K562 (cell line): ENCODE data around the gene ADARB2. TPM values are rescaled to one million over a fixed set of nuclear protein-coding genes. Genes with fewer than 3 reads are reported as not detected.
A peak's percentile ranks its signal among the peaks of the same experiment; 100 is the strongest.

ENCODE experiments used
- ATAC-seq: fragments of 200-7000 bp; cut with Tn5 transposase; 3 replicates; pipeline ENCODE4 v1.9.1; 2020; ENCODE audit warnings: moderate library complexity
- Bru-seq: library from RNA; stranded (reverse); fragments of 400-500 nt; gene quantifications from one replicate; lab custom pipeline; 2021; lab: Mats Ljungman, UMichigan
- BruChase-seq, 2 experiments: library from RNA; stranded (reverse); fragments of 400-500 nt; gene quantifications; one replicate each; lab custom pipeline; 2021; lab: Mats Ljungman, UMichigan
- BruUV-seq: library from RNA; stranded (reverse); fragments of 400-500 nt; replicated peaks from 2 replicates; lab custom pipeline; 2021; lab: Mats Ljungman, UMichigan
- CTCF ChIA-PET: fragments of 300-600 bp; formaldehyde crosslinking; extraction: SDS; loops from one replicate; lab custom pipeline; 2021; ENCODE audit warnings: low intra/inter-chr PET ratio; lab: Yijun Ruan, JAX
- POLR2A ChIA-PET: fragments of 300-600, 350-650 bp; sonication (Branson Sonifier 250); formaldehyde crosslinking; extraction: SDS; loops from one replicate; lab custom pipeline; 2021; ENCODE audit warnings: antibody characterized with exemption, inconsistent platforms; lab: Yijun Ruan, JAX
- DNase-seq, 4 experiments: peaks; one replicate each; pipeline versions ENCODE4 v3.0.0 to v3.0.0-alpha.2; 2011 to 2018; ENCODE audit warnings: low spot score in 3 of 4, mixed read lengths in 3 of 4; ENCODE audit errors: extremely low read depth in 1 of 4
- FAIRE-seq: peaks from 2 replicates; lab custom pipeline; 2011; peaks lifted over from hg19 to GRCh38; lab: Jason Lieb, UNC
- H2AFZ ChIP-seq: 2 replicates; pipeline ENCODE4 v1.6.0; 2011; ENCODE audit warnings: low read depth, low read length, control low read depth, inconsistent platforms
- H3K27ac ChIP-seq: fragments of 200-600 bp; 3 replicates; pipeline ENCODE4 v1.8.0; 2011; ENCODE audit warnings: low read depth, mild to moderate bottlenecking, control low read depth, inconsistent platforms, low read length, moderate library complexity, mixed read lengths; ENCODE audit errors: extremely low read depth
- H3K27me3 ChIP-seq, 2 experiments: fragments of 300-600 bp in 1 of 2; 2 replicates in 1 of 2; 3 replicates in 1 of 2; pipeline versions ENCODE4 v1.6.0 to v1.8.0; 2011; ENCODE audit warnings: inconsistent platforms in 2 of 2, low read length in 2 of 2, mild to moderate bottlenecking in 1 of 2, mixed read lengths in 1 of 2, moderate library complexity in 1 of 2; ENCODE audit not compliant: control insufficient read depth in 2 of 2, insufficient read depth in 2 of 2
- H3K36me3 ChIP-seq: fragments of 300-600 bp; 3 replicates; pipeline ENCODE4 v1.8.0; 2011; ENCODE audit warnings: mild to moderate bottlenecking, low read length, inconsistent platforms; ENCODE audit not compliant: control insufficient read depth, insufficient read depth
- H3K4me1 ChIP-seq, 2 experiments: fragments of 200-600 bp in 1 of 2; replicated peaks in 1 of 2; 2 replicates in 1 of 2; 3 replicates in 1 of 2; pipeline versions ENCODE4 v1.5.1 to v1.8.0; 2011; ENCODE audit warnings: inconsistent platforms in 2 of 2, low read length in 2 of 2, mild to moderate bottlenecking in 1 of 2, mixed read lengths in 1 of 2, moderate library complexity in 1 of 2; ENCODE audit not compliant: control insufficient read depth in 2 of 2, insufficient read depth in 2 of 2
- H3K4me2 ChIP-seq: 2 replicates; pipeline ENCODE4 v1.6.1; 2011; ENCODE audit warnings: low read length, control low read depth, inconsistent platforms, mixed read lengths; ENCODE audit not compliant: insufficient read depth
- H3K4me3 ChIP-seq: fragments of 200-600 bp; sonication (generic), shearing (Covaris generic); 2 replicates; pipeline ENCODE4 v1.5.1; 2016; ENCODE audit warnings: control low read depth, inconsistent platforms
- H3K79me2 ChIP-seq: fragments of 200-600 bp; 3 replicates; pipeline ENCODE4 v1.8.0; 2011; ENCODE audit warnings: low read length, inconsistent platforms; ENCODE audit not compliant: control insufficient read depth, insufficient read depth
- H3K9ac ChIP-seq, 2 experiments: 2 replicates each; pipeline versions ENCODE4 v1.6.0 to v1.6.1; 2011; ENCODE audit warnings: low read depth in 2 of 2, low read length in 2 of 2, control low read depth in 1 of 2, inconsistent platforms in 1 of 2, mild to moderate bottlenecking in 1 of 2, mixed read lengths in 1 of 2; ENCODE audit not compliant: insufficient read depth in 1 of 2
- H3K9me1 ChIP-seq: one replicate; pipeline ENCODE4 v1.6.0; 2011; ENCODE audit warnings: inconsistent platforms, mild to moderate bottlenecking, low read length, moderate library complexity; ENCODE audit not compliant: control insufficient read depth, insufficient read depth
- H3K9me3 ChIP-seq: replicated peaks from 2 replicates; pipeline ENCODE4 v1.5.1; 2011; ENCODE audit warnings: low read depth, low read length, inconsistent platforms; ENCODE audit not compliant: control insufficient read depth, insufficient read depth
- H4K20me1 ChIP-seq: replicated peaks from 2 replicates; pipeline ENCODE4 v1.6.1; 2011; ENCODE audit warnings: low read length, inconsistent platforms, mixed read lengths; ENCODE audit not compliant: control insufficient read depth, insufficient read depth
- CBX2 ChIP-seq: fragments of 200-600 bp; sonication (generic); IDR thresholded peaks from one replicate; pipeline ENCODE4 v1.6.1; 2012; ENCODE audit warnings: mild to moderate bottlenecking, low read length, inconsistent platforms; ENCODE audit not compliant: insufficient read depth, poor library complexity, severe bottlenecking
- CREM ChIP-seq: IDR thresholded peaks from 2 replicates; pipeline ENCODE4 v1.6.1; 2014; ENCODE audit warnings: antibody characterized with exemption, low read depth
- DACH1 ChIP-seq: fragments of 450-650 bp; IDR thresholded peaks from 2 replicates; pipeline ENCODE4 v1.6.1; 2018; ENCODE audit not compliant: partially characterized antibody
- ETV6 ChIP-seq, 3 experiments: fragments of 150-350 bp in 1 of 3; sonication (generic) in 1 of 3; formaldehyde crosslinking in 1 of 3; IDR thresholded peaks; 2 replicates each; pipeline versions ENCODE4 v1.6.1 to v1.8.0; 2014 to 2022; ENCODE audit warnings: borderline replicate concordance in 2 of 3, low read depth in 2 of 3, antibody characterized with exemption in 1 of 3, low read length in 1 of 3, mild to moderate bottlenecking in 1 of 3, missing genetic modification reagents in 1 of 3
- FIP1L1 ChIP-seq: fragments of 200-400 bp; formaldehyde crosslinking; IDR thresholded peaks from 2 replicates; pipeline ENCODE4 v1.6.1; 2018; ENCODE audit warnings: mild to moderate bottlenecking, low read depth, low read length; ENCODE audit not compliant: poor library complexity, severe bottlenecking
- LEF1 ChIP-seq: fragments of 450-650 bp; IDR thresholded peaks from 2 replicates; pipeline ENCODE4 v1.6.1; 2016; ENCODE audit warnings: mild to moderate bottlenecking
- MTA2 ChIP-seq: fragments of 450-650 bp; IDR thresholded peaks from 2 replicates; pipeline ENCODE4 v1.6.1; 2016; ENCODE audit warnings: low read depth
- PCBP2 ChIP-seq: fragments of 200-400 bp; formaldehyde crosslinking; IDR thresholded peaks from 2 replicates; pipeline ENCODE4 v1.6.1; 2018; ENCODE audit warnings: low read length, low read depth, mild to moderate bottlenecking, moderate library complexity; ENCODE audit not compliant: poor library complexity, severe bottlenecking
- RBM39 ChIP-seq: fragments of 200-400 bp; formaldehyde crosslinking; optimal IDR thresholded peaks from 2 replicates; pipeline ENCODE3; 2018; ENCODE audit warnings: low read depth, low read length
- SNAPC5 ChIP-seq: fragments of 250-450 bp; sonication (Bioruptor Pico); IDR thresholded peaks from 2 replicates; pipeline ENCODE4 v1.8.0; 2021; ENCODE audit warnings: moderate library complexity, mild to moderate bottlenecking, inconsistent platforms
- TCF7L2 ChIP-seq: fragments of 150-350 bp; IDR thresholded peaks from 2 replicates; pipeline ENCODE4 v1.6.1; 2016; ENCODE audit warnings: low read depth, mild to moderate bottlenecking, low read length, moderate library complexity
- ZNF217 ChIP-seq: sonication (generic); formaldehyde crosslinking; IDR thresholded peaks from 2 replicates; pipeline ENCODE4 v1.8.0; 2022; ENCODE audit warnings: mild to moderate bottlenecking, missing genetic modification reagents
- WGBS: fragments of 100-300 bp; shearing (Covaris generic); methylation state at CpG from one replicate; pipeline ENCODE4 v1.1.6; 2016; ENCODE audit warnings: low coverage, mixed read lengths; ENCODE audit not compliant: insufficient coverage; ENCODE audit errors: missing lambda C conversion rate; 5-methylcytosine and 5-hydroxymethylcytosine counted together
- in situ Hi-C: fragments of 300-500 bp; cut with MboI; formaldehyde crosslinking; loops from 4 replicates; pipeline ENCODE4 v1.15.0; 2018; ENCODE audit warnings: inconsistent platforms, mixed read lengths
- intact Hi-C: fragments of 100-400 bp; cut with micrococcal nuclease; formaldehyde crosslinking; loops from 2 replicates; pipeline ENCODE4 v1.14.2; 2022
- long read RNA-seq, 3 experiments: library from polyadenylated mRNA in 2 of 3; library from RNA in 1 of 3; unstranded in 2 of 3; stranded (forward) in 1 of 3; transcript quantifications; one replicate each; pipeline ENCODE4 v2.0.0, GENCODE V29; 2019 to 2022
- polyA minus RNA-seq, 3 experiments: library from RNA; depleted of rRNA, polyadenylated mRNA; stranded (reverse); fragments of >200 nt; gene quantifications; 2 replicates each; pipeline ENCODE4 v1.2.3, GENCODE V29; 2011
- polyA plus RNA-seq, 8 experiments: library from polyadenylated mRNA; depleted of rRNA in 4 of 8; stranded (reverse) in 5 of 8; unstranded in 3 of 8; fragments of >200 nt; fragmentation: Nextera tagmentation in 2 of 8; fragmentation: Illumina TruSeq in 1 of 8; extraction: Ambion mirVana in 2 of 8; extraction: Trizol in 1 of 8; gene quantifications; 2 replicates each; pipeline versions ENCODE4 v1.2.1 to v1.2.3, GENCODE V29; 2011 to 2014; ENCODE audit warnings: inconsistent platforms in 1 of 8, missing spikeins in 1 of 8
- total RNA-seq, 7 experiments: library from RNA; depleted of rRNA in 6 of 7; stranded (reverse); fragments of >200 nt in 6 of 7; fragmentation: Illumina TruSeq in 2 of 7; extraction: Trizol in 2 of 7; gene quantifications; 2 replicates each; pipeline versions ENCODE4 v1.2.1 to v1.2.3, GENCODE V29; 2011 to 2021; ENCODE audit warnings: low replicate concordance in 1 of 7
- TF ChIP-seq, protein P1 (sequence below), 2 experiments: IDR thresholded peaks; 2 replicates each; pipeline ENCODE4 v1.6.1; 2012; ENCODE audit warnings: improper control_type of control experiment in 2 of 2, low read depth in 2 of 2, low read length in 2 of 2, borderline replicate concordance in 1 of 2

ADARB2 gene
- not detected in 2 replicates for total RNA-seq (2011; cell fraction: chromatin; rRNA removed; ENCODE audit: low replicate concordance)
- total RNA-seq (2011; cell fraction: nucleolus; rRNA removed), result not detected in 2 replicates
- total RNA-seq (2011; cell fraction: nucleoplasm; rRNA removed), result not detected in 2 replicates
- total RNA-seq (2014; rRNA removed) (not detected in 2 replicates), total RNA-seq (2014; rRNA removed; fragmentation: Illumina TruSeq; extraction: Trizol) (not detected in 2 replicates), total RNA-seq (2015; rRNA removed; fragmentation: Illumina TruSeq; extraction: Trizol) (not detected in 2 replicates), total RNA-seq (2021) (not detected in 2 replicates), polyA plus RNA-seq (2011; rRNA removed) (not detected in 2 replicates), polyA plus RNA-seq (2014; fragmentation: Illumina TruSeq; extraction: Trizol) (not detected in 2 replicates), polyA plus RNA-seq (2014; fragmentation: Nextera tagmentation; extraction: Ambion mirVana) (not detected), polyA plus RNA-seq (2014; rRNA removed) (not detected in 2 replicates), polyA minus RNA-seq (2011; rRNA and poly(A)+ RNA removed) (not detected in 2 replicates), Bru-seq, nascent RNA (percentile 2 among the genes with signal in this experiment), BruChase-seq, experiment 1, labeled RNA remaining after a 2-hour chase (percentile 3 among the genes with signal in this experiment), BruChase-seq, experiment 2, labeled RNA remaining after a 6-hour chase (percentile 1 among the genes with signal in this experiment)
- not detected in 2 replicates for polyA plus RNA-seq (2011; cell fraction: cytosol; rRNA removed)
- polyA plus RNA-seq (2011; cell fraction: nucleus; rRNA removed), result not detected in 2 replicates
- 0.01 and 0.07 TPM in 2 replicates for polyA plus RNA-seq (2012)
- polyA minus RNA-seq (2011; cell fraction: cytosol; rRNA and poly(A)+ RNA removed), result not detected in 2 replicates
- not detected in 2 replicates for polyA minus RNA-seq (2011; cell fraction: nucleus; rRNA and poly(A)+ RNA removed)
- long read RNA-seq, experiment 1, partial matches to known transcripts, result 0 of 1 reads
- long read RNA-seq, experiment 1, other reads (novel, unspliced or antisense), result 1 of 1 reads
- long read RNA-seq, experiment 2, result 0 reads
- long read RNA-seq, experiment 3, result 0 reads

DNA sequence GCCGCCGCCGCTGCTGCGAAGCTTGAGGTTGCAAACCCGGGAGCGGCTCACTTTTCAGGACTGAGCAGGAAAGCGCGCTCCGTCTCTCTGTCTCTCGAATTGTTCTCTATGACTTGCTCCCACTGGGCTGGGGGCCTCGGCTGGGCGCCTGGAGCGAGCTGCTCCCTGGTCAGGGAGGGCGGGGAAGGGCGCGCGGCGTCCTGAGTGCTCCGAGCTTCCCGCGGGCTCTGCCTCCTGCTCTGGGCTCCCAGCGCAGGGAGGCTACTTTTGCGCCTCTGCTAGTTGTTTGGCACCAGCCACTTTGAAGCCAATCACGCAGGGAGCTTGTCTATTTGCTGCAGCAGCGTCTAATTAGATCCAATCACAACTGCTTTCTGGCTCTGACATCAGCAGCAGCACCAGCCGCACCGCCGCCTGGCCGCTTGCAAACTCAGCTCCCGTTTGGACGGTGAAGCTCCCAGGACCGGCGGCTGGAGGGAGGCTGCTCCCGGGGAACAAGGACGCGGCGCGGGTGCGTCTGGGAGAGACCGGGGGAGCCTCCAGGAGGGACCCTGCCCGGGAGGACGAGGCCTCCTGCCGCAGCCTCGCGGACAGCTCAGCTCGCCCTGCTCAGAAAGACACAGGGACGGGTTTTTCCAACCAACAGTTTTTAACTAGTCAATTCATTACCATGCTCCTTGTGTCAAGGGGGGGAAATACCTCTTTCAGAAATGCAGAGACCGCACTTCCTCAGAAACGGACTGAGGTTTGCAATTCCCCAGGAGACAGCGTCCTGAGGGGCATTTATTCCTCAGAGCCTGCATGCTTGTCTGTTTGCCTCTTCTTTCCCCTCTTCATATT, at the start of gene ADARB2:
TSS of gene ADARB2 (minus strand) at position 304 of the 840 bp plus-strand sequence.
- Histone ChIP-seq H3K36me3 (no peaks in the 10 kb centered on the region), H3K4me1 (peaks cover 0 to 6% of the 10 kb centered on the region in 2 experiments; a peak in 1 of 5 replicates), H3K27me3 (peaks cover 37% of the 10 kb centered on the region in 2 experiments), H3K4me3 (no peak within 1 kb of the TSS), H2AFZ (no peak within 1 kb of the TSS), H3K27ac (no peak within 1 kb of the TSS), H3K4me2 (no peak within 1 kb of the TSS), H3K9me3 (no peaks in the 10 kb centered on the region), H4K20me1 (no peaks in the 10 kb centered on the region), H3K9ac (no peak within 1 kb of the TSS), H3K9me1 (no peaks in the 10 kb centered on the region), H3K79me2 (no peaks in the 10 kb centered on the region)
- WGBS, result under 1% methylated on average over 33 of the region's 50 CpGs
- in situ Hi-C loops (no loop called here), intact Hi-C loops (no loop called here)
- FAIRE-seq (no peak), DNase-seq (no peak), ATAC-seq (no peak)
- BruUV-seq, result no TSS peak
- ChIA-PET CTCF (no interaction called here), POLR2A (no interaction called here)
- TF ChIP-seq RBM39 (no peak), CBX2 (no peak), FIP1L1 (no peak), SNAPC5 (CRISPR knock-in tag) (no peak), MTA2 (no peak), PCBP2 (no peak), ZNF217 (no peak), DACH1 (no peak), ETV6 (IDR thresholded peaks at IDR 0.05; ENCODE audit: borderline replicate concordance in 1 of 2, low read depth in 2 of 2, low read length in 1 of 2) (no peak), ETV6 (CRISPR knock-in tag; IDR thresholded peaks at IDR 0.05; ENCODE audit: borderline replicate concordance) (no peak), CREM (no peak), TCF7L2 (no peak), LEF1 (no peak)
- TF ChIP-seq, protein P1, sequence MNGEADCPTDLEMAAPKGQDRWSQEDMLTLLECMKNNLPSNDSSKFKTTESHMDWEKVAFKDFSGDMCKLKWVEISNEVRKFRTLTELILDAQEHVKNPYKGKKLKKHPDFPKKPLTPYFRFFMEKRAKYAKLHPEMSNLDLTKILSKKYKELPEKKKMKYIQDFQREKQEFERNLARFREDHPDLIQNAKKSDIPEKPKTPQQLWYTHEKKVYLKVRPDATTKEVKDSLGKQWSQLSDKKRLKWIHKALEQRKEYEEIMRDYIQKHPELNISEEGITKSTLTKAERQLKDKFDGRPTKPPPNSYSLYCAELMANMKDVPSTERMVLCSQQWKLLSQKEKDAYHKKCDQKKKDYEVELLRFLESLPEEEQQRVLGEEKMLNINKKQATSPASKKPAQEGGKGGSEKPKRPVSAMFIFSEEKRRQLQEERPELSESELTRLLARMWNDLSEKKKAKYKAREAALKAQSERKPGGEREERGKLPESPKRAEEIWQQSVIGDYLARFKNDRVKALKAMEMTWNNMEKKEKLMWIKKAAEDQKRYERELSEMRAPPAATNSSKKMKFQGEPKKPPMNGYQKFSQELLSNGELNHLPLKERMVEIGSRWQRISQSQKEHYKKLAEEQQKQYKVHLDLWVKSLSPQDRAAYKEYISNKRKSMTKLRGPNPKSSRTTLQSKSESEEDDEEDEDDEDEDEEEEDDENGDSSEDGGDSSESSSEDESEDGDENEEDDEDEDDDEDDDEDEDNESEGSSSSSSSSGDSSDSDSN (IDR thresholded peaks at IDR 0.05; ENCODE audit: borderline replicate concordance in 1 of 2, low read depth in 2 of 2, low read length in 2 of 2), result no peak
